ENCODE measurements around the gene RPS3. TPM values are rescaled to one million over a fixed set of nuclear protein-coding genes. Genes with fewer than 3 reads are reported as not detected.
A peak's percentile ranks its signal among the peaks of the same experiment; 100 is the strongest.

Gene RPS3
- total RNA-seq, 1 donor from 2014 or later: 1,626 TPM

DNA sequence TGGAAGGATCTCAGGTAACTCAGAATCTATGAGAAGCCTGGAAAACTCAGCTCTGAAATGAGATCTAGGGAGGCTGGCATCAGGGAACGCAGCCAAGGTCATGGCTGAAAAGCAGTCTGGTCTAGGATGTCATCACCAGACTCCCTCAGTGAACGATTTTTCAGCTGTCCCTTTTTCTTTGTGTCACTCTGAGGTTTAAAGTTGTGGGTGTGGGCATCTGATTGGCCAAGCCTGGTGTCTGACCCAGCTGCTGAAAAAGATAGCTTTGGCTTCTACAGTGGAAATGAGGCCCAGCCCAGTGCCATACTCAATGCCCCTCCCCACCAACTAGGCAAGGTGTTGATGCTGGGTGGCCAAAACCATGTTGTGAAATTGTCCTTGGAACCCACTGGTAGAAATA, 14.5 kb downstream of the RPS3 start:
- no peak for DNase-seq (ENCODE audit: low spot score)

DNA sequence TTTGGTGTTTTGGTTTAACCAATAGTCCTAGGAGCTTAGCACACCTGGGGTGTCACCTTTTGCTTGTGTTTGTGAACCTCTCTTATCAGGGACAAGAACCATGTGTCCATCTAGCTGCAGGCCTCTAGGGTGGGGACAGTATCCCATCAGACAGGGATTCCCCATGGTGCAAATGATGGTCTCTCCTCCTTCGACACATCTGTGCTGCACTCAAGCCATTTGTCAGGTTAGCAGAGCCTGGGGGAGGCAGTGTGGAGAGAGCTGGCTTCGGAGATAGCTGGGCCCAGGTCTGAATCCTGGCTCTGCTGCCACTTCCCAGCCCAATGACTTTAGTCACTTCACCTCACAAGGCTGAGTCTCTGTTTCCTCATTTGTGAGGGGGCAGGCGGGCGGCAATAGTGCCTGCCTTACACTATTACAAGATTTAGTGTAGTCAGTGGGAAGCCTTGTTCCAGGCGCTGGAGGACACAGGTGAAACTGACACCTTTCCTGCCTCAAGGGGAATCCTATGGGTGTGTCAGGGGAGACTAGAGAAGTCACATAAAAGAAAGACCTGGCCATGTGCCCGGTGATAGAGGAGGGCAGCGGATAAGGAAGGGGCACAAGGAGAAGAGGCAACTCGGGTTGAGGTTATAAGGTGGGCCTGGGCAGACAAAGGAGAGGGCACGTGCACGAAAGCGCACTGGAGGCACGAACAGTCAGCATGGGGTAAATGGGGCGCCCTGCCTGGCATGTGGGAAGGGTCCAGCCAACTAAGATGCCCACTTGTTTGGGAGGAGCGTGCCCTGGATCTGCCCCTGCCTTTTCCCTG, 21.1 kb downstream of the RPS3 start:
- DNase-seq (ENCODE audit: low spot score): no peak

DNA sequence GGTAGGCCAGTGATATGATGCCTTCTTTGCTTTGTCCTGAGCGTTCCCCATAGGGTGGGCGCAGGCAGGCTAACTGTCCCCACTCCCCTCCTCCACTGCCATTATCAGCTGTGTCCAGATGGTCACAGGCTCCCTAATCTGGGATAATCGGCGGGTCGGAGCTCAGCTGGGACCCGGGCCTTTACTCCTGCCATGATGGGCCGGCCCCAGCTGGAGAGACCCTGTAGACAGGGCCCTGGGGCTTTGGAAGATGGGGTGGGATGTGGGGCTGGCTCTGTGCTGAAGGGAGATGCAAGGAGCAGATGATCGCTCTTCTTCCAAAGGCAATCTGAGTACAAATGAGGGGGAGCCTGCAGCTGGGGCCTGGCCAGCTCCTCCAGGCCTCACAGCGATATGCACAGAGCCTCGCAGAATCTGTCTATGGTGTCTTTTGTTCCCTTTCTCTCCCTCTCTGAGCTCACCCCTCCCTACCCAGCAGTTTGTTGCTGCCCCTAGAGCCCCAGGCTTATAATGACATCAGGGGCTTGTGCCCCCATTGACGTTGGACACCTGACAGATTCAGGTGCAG, 21.8 kb downstream of the RPS3 start:
- no peak for DNase-seq (ENCODE audit: low spot score)

DNA sequence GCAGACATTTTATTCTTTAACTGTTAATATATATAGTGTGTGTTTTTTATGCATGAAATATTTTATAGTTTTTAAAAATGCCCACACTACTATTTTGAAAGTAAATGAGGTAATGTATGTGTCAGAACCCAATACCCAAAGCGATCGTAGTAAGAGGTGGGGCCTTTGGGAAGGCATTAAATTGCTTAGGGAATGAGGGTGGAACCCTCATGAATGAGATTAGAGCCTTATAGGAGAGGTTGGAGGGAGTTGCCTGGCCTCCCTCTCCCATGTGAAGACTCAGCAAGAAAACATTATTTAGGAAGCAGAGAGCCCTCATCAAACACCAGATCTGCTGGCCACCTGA, 22.6 kb downstream of the RPS3 start:
- no peak for DNase-seq (ENCODE audit: low spot score)

DNA sequence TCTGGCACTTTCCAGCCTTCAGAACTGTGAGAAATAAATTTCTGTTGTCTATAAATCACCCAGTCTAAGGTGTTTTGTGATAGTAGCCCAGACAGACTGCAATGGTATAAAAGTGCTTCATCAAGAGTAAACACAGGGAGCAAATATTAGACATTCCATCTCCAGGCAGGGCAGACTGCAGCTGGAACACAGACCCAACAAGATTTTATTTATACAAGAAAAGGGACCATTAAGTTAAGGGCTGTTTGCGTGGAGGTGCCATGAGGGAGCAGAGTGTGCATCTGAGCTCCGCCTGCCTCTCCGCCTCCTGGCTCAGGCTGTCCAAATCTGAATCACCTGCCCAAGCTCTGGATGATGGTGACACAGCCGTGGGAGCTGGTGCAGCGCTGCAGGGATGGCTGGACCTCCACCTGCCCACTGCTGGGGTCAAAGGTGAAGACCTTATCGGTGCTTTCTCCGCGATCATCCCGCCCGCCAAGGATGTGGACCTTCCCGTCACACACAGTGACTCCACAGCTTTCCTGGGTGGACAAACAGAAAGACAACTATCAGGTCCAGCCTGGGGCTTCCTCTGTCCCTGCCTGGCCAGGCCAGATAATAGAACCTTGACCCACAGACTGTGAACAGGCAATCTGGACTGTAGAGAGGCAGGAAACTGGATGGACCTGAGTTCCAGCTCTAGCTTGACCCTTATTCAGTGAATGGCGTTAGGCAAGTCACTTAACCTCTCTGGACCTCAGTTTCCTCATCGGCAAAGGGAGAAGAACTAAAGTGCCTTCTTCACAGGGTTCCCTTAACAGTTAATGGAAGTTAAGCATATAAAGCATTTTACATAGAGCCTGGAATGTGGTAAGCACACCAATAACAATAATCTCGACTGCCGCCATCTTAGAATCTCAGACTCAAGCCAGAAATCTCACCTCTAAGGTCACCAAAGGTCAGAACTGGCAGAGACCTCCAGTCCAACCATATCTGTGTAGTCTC, 23.2 kb downstream of the RPS3 start:
- DNase-seq (ENCODE audit: low spot score): no peak

DNA sequence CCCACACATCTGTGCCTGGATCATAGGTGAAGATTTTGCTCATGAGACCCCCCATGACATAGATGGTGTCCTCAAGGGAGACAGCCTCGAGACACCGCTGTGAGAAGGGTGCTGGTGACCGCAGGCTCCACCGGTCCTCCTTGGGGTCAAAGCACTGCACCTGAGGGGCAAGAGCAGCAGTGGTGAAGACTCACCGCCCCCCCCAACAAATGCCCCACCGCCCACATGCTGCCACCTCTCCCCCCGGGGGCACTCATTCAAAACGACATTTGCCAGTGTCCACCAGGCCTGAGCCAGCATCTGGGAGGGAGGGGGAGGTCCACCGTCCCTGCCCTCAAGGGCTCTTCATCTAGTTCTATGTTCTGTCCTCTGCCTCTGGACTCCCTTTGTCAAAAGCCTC, 24.4 kb downstream of the RPS3 start:
- no peak for DNase-seq (ENCODE audit: low spot score)

DNA sequence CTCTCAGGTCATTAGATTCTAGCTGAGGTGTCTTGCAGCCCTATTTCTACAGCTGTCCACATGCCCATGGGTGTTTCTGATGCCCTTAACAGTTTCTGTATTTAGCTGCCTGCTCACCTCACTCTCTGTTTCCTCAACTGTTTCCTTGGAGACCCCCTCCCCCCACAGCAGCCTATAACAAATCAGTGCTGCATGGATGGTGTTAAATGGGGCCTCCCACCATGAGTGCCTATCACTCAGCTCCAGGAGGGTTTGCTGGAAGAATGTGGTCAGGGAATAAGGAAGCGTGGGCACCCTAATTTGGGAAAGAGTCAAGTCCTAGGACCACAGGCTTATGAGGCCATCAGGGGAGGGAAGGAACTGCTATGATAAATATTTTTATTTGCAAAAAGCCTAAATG, 25.1 kb downstream of the RPS3 start:
- DNase-seq (ENCODE audit: low spot score): no peak

DNA sequence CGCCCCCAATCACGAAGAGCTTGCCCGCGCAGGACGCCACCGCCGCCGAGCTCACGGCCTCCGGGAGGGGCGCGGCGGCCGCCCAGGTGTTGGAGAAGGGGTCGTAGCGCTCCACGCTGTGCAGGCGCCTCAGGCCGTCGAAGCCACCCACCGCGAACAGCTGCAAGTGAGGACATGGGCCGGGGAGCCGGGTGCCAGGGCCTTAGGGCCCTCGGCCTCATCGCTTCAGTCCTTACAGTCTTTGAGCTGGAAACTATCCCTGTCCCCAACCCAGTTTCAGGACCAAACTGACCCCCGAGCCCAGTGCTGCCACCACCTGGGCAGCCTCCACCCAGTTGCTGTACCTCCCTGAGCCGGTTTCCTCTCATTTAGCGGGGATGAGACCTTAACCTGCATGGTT, 26.1 kb downstream of the RPS3 start:
- no peak for DNase-seq (ENCODE audit: low spot score)

DNA sequence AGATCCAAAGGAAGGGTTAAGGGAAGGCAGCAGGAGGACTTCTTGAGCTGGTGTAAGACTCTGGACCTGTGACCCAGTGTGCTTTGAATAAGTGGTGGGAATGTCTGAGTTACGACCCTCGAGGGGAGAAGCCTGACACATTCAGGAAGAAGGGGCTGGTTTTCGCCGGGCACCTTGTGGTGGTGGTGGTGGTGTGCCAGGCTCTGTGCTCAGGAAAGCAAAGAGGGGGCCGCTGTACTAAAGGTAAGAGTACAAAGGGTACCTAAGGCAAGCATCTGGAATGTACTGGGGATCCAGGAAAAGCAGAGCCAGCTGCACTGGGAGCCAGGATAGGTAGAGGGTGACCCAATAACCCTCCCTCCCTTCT, 27.4 kb downstream of the RPS3 start:
- DNase-seq (ENCODE audit: low spot score): no peak

DNA sequence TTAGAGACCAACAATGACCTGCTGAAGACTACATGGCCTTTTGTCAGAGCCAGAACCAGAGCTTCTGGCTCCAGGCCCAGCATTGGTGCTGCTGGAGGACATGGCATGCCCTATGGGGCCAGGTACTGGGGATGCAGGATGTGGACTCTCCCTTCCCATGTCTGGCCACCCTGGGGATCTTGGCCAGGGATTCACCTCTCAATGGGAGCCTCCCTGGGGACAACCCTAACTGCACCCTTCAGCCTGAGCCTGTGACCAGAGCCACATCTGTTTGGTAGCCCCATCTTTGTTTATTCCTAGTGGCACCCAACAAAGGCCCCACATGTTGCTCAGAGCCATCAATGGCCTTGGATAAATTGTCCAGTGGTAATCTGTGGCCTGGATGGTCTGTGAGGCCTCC, 27.9 kb downstream of the RPS3 start:
- DNase-seq (ENCODE audit: low spot score): no peak

DNA sequence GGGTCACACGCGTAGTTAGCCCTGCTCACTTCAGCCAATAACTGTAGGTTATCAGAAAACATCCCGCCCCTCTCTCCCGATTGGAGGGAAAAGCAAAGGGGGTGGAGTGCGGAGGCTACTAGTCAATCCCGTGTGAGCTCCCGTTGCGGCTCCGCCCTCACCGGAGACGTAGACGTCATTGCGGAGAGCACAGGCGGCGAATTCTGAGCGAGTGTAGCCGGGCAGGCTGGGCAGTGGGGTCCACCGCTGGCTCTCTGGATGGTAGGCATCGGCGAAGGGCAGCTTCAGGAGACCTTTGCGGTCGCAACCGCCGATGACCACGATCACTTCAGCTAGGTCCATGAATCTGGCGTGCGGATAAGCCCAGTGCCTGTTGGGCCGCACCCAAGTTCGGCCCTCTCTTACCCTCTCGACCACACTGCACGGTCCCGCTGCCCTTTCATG, 29.0 kb downstream of the RPS3 start:
- peak; percentile 93 for DNase-seq (ENCODE audit: low spot score)

DNA sequence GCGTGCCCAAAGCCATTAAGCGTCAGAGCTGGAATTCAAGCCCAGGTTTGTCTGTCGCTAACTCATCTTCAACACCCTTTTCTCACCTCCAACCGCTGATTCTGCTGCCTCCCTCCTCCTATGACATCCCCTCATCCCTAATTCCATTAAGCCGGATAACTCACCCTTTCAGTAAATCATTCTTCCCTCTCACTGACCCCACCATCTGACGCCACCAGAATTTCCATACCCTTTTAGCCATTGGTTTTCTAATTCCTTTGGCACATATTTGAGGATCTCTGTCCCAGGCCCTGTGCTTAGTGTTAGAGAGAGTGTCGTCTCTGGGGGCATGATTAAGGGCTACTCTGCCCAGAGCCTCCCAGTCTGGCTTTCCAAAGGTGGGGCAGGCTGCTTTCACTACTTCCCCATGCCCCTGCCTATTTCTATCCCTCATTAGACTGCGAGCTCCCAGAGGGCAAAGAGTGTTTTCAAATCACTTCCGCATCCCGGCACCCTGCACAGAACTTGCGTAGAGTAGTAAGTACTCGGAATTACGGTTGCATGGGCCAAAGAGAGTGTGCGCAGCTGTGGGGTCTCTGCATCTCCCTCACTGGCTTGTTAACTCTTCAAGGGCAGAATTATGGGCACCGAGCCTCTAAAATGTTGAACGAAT, 29.8 kb downstream of the RPS3 start:
- no peak for DNase-seq (ENCODE audit: low spot score)

DNA sequence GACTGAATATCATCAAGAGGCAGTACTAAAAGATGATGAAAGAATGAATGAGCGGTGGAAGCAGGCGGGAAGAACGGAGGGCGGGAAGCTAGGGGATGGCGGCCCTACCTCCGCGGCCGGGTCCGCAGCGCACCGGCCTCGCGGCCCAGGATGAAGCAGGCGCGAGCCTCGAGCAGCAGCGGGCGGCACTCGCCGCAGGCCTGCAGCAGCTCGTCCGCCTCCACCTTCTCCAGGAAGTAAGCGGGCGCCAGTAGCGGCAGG, 30.3 kb downstream of the RPS3 start:
- no peak for DNase-seq (ENCODE audit: low spot score)

DNA sequence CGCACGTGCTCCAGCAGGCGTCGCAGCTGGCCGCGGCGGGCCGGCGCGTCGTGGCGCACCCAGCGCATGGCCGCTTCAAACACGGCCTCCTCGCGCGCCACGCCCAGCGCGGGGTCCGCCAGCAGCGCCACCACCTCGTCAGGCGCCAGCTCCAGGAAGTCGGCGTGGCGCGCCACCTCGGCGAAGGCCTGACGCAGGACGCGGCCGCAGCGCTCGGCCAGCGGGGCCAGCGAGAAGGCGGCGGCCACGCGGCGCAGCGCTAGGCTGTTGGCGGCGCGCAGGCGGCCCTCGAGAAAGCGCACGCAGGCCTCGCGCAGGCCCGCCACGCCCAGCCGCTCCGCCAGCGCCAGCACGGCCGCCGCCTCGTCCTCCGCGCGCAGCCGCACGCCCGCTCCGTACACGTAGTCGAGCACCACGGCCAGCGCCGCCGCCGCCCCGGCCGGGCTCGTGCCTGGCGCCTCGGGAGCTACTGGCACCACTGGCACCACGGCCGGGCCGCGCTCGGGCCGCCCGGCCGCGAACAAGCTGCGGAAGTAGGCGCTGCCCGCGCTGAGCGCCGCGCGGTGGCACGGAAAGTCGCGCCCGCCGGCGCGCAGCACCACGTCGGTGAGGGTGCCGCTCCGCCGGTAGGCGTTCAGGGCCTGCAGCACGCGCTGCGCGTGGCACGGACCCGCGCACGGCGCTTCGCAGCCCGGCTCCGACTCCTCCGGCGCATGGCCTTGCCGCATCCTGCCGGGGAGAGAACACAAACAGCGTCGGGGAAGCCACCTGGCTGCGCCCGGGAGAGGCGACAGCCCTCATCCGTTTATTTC, 30.8 kb downstream of the RPS3 start:
- DNase-seq (ENCODE audit: low spot score): peak; percentile 49

DNA sequence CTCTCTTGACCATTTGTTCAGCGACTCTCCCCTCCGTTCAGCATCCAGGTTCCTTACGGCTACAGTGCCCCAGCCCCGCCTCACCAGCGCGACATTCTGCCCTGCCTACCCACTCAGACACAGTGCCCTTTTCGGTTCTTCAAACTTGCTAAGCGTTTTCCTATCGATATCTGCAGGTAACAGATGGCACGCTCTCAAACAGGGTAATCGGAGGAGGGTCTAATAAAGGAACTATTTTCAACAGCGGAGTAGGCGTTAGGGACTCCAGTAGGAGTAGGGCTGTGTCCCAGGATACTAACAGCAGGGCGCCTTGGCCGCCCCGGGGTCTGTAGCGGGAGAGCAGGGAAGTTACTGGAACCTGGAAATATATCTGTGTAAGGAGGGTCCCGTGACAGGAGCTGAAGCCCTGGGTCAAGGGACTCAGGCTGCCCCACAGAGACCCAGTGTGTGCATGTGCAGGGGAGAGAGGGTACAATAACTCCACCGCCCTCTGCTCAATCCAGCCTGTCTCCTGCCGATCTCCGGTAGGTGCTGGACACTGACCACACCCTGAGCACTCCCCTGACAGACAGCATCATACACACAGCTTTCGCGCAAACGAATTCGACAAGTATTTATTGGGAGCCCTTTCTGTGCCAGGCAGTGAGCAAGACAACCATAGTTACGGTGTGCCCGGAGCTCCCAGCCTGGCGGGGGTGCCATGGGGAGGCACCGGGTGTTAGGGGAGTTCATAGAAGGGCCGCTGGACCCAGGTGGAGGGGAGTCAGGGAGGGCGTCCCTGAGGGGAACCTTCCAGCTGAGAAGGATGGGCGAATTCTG, 31.6 kb downstream of the RPS3 start:
- no peak for DNase-seq (ENCODE audit: low spot score)

DNA sequence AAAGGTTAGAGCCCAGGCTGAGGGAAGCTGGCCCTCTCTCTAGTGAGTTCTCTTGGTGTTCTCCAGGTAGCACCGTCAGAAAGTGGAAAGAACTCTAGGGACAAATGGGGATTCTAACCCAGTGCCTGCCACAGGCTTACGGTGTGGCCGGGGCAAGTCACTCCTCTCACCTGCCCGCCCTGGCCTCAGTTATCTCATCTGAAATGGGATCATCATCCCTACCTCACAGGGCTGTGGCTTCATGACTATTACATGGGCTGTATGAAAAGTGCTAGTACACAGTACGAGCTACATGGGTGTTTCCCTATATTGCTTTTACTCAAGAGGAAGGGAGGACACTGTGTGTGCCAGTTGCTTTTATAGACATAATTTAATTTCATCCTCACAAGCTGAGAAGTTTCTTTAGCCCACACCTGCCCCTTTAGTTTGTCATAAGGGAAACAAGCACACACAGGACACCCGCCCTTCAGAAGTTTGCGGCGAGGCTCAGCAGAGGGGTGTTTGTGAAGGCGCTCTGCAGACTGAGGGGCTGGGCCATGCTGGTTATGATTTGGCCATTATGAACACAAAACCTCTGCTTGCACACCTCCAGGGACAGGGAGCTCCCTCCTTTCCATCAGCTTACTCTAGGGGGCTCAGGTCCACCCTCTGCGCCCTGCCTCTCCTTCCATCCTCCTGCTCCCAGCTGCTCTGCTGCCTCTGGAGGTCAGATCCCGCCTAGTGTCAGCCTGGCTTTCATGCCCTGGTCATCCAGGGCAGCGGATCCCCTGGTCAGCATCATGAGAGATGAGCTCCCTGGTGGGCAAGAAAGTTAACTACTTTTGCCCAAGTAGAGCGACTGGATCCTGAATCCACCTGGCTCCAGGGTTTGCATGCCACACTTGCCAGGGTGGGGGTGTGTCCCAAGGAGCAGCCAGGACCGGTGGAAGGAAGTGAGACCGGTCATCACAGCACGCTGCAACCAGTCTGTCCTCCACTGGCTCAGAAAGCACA, 32.5 kb downstream of the RPS3 start:
- DNase-seq (ENCODE audit: low spot score): no peak

DNA sequence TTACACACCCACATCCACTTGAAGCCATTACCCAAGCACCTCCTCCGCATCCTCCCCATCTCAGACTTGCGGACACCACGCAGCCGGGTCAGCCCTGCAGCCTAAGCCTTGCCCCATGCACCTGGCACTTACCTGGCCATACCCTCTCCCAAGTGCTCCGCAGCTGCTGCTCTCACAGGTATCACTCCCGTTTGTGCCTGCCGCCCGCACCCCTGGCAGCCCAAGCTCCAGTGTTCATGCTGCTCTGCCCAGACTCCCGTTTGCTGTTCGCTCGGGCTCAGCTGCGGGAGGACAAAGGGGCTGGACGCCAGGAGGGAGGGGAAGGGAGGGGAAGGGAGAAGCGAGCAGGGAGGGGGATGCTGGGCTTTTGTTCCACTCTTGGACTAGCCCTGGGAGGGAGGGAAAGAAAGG, 33.6 kb downstream of the RPS3 start, which contains the start of gene KLHL35:
KLHL35 (minus strand) TSS at position 293 of the 411 bp plus-strand sequence. CDS start 2,574 bp downstream, outside the sequence.
- no peak for DNase-seq (ENCODE audit: low spot score)

DNA sequence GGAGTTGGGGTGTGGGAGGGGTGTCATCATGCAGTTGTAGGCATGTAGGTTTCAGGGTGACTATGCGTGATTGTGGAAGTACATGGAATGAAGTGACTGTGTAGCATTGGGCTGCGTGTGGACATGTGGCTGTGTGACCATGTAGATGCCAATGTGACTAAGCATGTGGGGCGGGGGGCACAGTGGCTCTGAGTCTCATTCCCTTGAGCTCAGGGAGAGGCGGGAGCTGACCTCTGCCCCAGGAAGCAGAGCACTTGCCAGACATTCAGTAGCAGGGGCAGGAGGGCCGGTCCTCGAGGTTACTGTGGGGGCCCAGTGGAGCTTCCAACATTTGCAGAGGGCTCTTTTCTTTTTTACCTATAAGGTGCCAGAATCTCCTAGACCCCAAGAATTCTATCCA, 34.1 kb downstream of the RPS3 start:
- no peak for DNase-seq (ENCODE audit: low spot score)

DNA sequence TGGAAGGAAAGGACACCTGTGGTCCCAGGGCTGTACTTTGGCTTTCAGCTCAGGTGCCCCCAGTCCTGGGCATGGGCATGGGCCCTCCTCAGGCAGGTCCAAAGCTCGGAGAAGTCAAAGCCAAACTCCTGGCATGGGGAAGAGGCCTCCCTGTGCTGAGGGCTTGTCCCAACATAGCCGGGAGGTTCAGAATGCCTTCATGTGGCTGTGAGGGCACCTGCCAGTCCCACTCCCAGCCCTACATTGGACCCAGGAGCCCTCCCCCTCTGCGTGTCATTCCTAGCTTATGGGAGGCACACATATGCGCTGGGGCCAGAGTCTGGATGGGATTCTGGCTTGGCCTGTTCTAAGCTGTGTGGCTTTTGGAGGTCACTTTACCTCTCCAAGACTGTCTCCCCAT, 34.7 kb downstream of the RPS3 start:
- no peak for DNase-seq (ENCODE audit: low spot score)

All from mucosa of gallbladder (tissue), 1 donor.